ENCODE results near the gene FOXK1. TPM values are rescaled to one million over a fixed set of nuclear protein-coding genes. Genes with fewer than 3 reads are reported as not detected.

FOXK1 gene
- total RNA-seq, 1 donor from 2014 or later: 41.7 TPM

DNA sequence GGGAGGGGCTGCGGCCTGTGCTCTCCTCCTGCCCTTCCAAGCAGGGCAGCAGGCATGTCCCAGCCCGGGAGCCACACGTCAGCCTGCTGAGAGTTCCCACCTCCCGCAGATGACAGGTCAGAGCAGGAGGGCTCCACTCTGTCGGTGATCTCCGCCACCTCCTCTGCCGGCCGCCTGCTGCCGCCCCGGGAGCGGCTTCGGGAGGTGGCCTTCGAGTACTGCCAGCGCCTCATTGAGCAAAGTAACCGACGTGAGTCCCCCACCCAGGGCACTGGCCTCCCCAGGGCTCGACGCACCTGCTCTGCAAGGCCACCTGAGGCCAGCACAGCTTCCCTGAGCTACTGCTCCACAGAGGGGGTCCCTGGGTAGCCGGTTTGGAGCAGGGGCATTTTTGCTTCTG is 102.7 kb downstream of the FOXK1 start:
- Mint-ChIP-seq H3K9me3 (ENCODE audit: unreplicated experiment) (peaks cover 8% of the 10 kb centered on the region), H3K4me1 (ENCODE audit: low read depth, unreplicated experiment) (no peaks in the 10 kb centered on the region), H3K27me3 (ENCODE audit: unreplicated experiment) (peaks cover 4% of the 10 kb centered on the region), H3K36me3 (ENCODE audit: unreplicated experiment) (no peaks in the 10 kb centered on the region), H3K27ac (ENCODE audit: unreplicated experiment) (no peak overlapping the region), H3K4me3 (ENCODE audit: unreplicated experiment) (no peak overlapping the region)
- no peak for DNase-seq
- TF ChIP-seq, protein P1, sequence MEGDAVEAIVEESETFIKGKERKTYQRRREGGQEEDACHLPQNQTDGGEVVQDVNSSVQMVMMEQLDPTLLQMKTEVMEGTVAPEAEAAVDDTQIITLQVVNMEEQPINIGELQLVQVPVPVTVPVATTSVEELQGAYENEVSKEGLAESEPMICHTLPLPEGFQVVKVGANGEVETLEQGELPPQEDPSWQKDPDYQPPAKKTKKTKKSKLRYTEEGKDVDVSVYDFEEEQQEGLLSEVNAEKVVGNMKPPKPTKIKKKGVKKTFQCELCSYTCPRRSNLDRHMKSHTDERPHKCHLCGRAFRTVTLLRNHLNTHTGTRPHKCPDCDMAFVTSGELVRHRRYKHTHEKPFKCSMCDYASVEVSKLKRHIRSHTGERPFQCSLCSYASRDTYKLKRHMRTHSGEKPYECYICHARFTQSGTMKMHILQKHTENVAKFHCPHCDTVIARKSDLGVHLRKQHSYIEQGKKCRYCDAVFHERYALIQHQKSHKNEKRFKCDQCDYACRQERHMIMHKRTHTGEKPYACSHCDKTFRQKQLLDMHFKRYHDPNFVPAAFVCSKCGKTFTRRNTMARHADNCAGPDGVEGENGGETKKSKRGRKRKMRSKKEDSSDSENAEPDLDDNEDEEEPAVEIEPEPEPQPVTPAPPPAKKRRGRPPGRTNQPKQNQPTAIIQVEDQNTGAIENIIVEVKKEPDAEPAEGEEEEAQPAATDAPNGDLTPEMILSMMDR (IDR thresholded peaks at IDR 0.05; ENCODE audit: partially characterized antibody, unreplicated experiment): no peak

DNA sequence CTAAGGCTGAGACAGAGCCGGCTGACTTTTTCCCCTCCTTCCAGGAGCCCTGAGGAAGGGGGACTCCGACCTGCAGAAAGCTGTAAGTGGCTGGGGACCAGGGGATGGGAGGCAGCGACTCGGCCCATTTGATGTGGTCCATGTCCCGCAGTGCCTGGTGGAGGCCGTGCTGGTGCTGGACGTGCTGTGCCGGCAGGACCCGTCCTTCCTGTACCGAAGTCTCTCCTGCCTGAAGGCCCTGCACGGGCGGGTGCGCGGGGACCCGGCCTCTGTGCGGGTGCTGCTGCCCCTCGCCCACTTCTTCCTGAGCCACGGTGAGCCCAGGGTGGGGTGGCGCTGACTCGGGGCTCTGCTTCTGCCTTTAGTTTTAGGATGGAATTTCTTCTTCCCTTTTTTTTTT is 103.3 kb downstream of the FOXK1 start:
- Mint-ChIP-seq H3K36me3 (ENCODE audit: unreplicated experiment) (no peaks in the 10 kb centered on the region), H3K4me1 (ENCODE audit: low read depth, unreplicated experiment) (no peaks in the 10 kb centered on the region), H3K9me3 (ENCODE audit: unreplicated experiment) (peaks cover 10% of the 10 kb centered on the region), H3K27ac (ENCODE audit: unreplicated experiment) (no peak overlapping the region), H3K4me3 (ENCODE audit: unreplicated experiment) (no peak overlapping the region), H3K27me3 (ENCODE audit: unreplicated experiment) (peaks cover 4% of the 10 kb centered on the region)
- TF ChIP-seq, protein P1 (IDR thresholded peaks at IDR 0.05; ENCODE audit: partially characterized antibody, unreplicated experiment): no peak
- no peak for DNase-seq

GRCh38 chr7:4786015-4786414 is 103.9 kb downstream of the FOXK1 start:
- TF ChIP-seq, protein P1 (IDR thresholded peaks at IDR 0.05; ENCODE audit: partially characterized antibody, unreplicated experiment): no peak
- H3K27me3 Mint-ChIP-seq (ENCODE audit: unreplicated experiment): peaks cover 4% of the 10 kb centered on the region
- H3K4me1 Mint-ChIP-seq (ENCODE audit: low read depth, unreplicated experiment): no peaks in the 10 kb centered on the region
- H3K4me3 Mint-ChIP-seq (ENCODE audit: unreplicated experiment): no peak overlapping the region
- no peaks in the 10 kb centered on the region for H3K36me3 Mint-ChIP-seq (ENCODE audit: unreplicated experiment)
- peaks cover 10% of the 10 kb centered on the region for H3K9me3 Mint-ChIP-seq (ENCODE audit: unreplicated experiment)
- peak overlapping the region; percentile 64 for H3K27ac Mint-ChIP-seq (ENCODE audit: unreplicated experiment)
- no peak for DNase-seq

DNA sequence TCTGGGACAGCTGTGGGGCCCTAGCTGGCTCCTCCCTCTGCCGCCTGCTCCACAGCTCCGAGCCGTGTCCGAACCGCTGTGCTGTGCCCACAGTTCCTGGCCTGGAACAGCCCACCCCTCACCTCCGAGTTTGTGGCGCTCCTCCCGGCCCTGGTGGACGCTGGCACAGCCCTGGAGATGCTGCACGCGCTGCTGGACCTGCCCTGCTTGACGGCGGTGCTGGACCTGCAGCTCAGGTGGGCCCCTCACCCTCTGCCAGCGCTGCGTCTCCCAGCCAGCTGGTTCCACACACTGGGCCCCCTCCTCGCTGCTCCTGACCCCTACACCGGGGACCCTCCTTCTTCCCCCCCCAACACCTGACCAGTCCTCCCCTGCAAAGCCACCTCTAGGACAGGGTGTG is 105.4 kb downstream of the FOXK1 start:
- peaks cover 7% of the 10 kb centered on the region for H3K9me3 Mint-ChIP-seq (ENCODE audit: unreplicated experiment)
- no peak overlapping the region for H3K4me3 Mint-ChIP-seq (ENCODE audit: unreplicated experiment)
- H3K27me3 Mint-ChIP-seq (ENCODE audit: unreplicated experiment): peaks cover 5% of the 10 kb centered on the region
- no peak overlapping the region for H3K27ac Mint-ChIP-seq (ENCODE audit: unreplicated experiment)
- TF ChIP-seq, protein P1 (IDR thresholded peaks at IDR 0.05; ENCODE audit: partially characterized antibody, unreplicated experiment): no peak
- no peaks in the 10 kb centered on the region for H3K36me3 Mint-ChIP-seq (ENCODE audit: unreplicated experiment)
- H3K4me1 Mint-ChIP-seq (ENCODE audit: low read depth, unreplicated experiment): no peaks in the 10 kb centered on the region
- no peak for DNase-seq

DNA sequence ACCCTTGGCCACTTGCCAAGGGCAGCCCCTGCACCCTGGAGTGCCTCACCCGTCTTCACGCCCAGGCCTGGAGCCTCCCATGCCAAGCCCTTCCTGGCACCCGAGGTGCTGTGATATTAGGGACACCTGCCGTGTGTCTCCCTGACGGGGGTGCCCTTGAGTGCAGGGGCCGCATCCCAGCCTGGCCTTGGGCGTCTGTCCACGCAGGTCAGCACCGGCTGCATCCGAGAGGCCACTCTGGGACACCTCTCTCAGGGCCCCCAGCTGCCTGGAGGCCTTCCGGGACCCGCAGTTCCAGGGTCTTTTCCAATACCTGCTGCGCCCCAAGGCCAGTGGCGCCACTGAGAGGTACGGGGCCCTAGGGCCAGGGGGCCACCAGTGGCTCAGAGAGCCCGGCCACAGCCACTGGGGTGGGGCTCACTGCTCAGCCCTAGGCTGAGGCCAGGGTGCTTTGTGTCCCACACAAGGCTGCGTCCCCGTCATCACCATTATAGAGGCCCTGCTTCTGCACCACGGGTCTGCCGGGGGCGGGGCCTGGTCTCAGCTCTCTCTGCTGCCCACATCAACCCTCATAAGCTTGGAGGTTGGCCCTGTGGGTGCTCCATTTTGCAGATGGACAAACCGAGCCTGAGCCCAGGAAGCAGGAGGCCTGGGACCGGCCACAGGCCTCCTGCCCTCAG is 106.0 kb downstream of the FOXK1 start:
- Mint-ChIP-seq H3K27ac (ENCODE audit: unreplicated experiment) (no peak overlapping the region), H3K4me1 (ENCODE audit: low read depth, unreplicated experiment) (no peaks in the 10 kb centered on the region), H3K4me3 (ENCODE audit: unreplicated experiment) (no peak overlapping the region), H3K9me3 (ENCODE audit: unreplicated experiment) (peaks cover 7% of the 10 kb centered on the region), H3K27me3 (ENCODE audit: unreplicated experiment) (peaks cover 5% of the 10 kb centered on the region), H3K36me3 (ENCODE audit: unreplicated experiment) (no peaks in the 10 kb centered on the region)
- no peak for DNase-seq
- TF ChIP-seq, protein P1 (IDR thresholded peaks at IDR 0.05; ENCODE audit: partially characterized antibody, unreplicated experiment): no peak

All from glutamatergic neuron (in vitro differentiated cells).